HG03103 (cell line): ENCODE data around the gene SLC18B1.

Experiments used
- ATAC-seq: cut with Tn5 transposase; IDR thresholded peaks from one replicate; pipeline ENCODE4 v1.9.1; 2021; ENCODE audit warnings: low read depth; ENCODE audit not compliant: unreplicated experiment

Gene SLC18B1

GRCh38 chr6:132748446-132748845, 50.0 kb downstream of the SLC18B1 start:
- ATAC-seq = no peak

- ATAC-seq = no peak
These were observed 52.4 kb downstream of the SLC18B1 start for GRCh38 chr6:132746048-132746447.

- no peak for ATAC-seq
These were observed 55.9 kb downstream of the SLC18B1 start for GRCh38 chr6:132742495-132742894.

GRCh38 chr6:132741281-132741680, 57.2 kb downstream of the SLC18B1 start:
- no peak for ATAC-seq

- ATAC-seq = no peak
These were observed 62.2 kb downstream of the SLC18B1 start for GRCh38 chr6:132736239-132736638.

- ATAC-seq = no peak
These were observed 63.7 kb downstream of the SLC18B1 start for GRCh38 chr6:132734694-132735236.

GRCh38 chr6:132733814-132734213, 64.6 kb downstream of the SLC18B1 start:
- ATAC-seq = no peak

- ATAC-seq = no peak
These were observed 65.2 kb downstream of the SLC18B1 start for GRCh38 chr6:132733283-132733682.

- no peak for ATAC-seq
These were observed 67.4 kb downstream of the SLC18B1 start for GRCh38 chr6:132731086-132731485.

GRCh38 chr6:132730560-132730959, 67.9 kb downstream of the SLC18B1 start:
- ATAC-seq = no peak

- no peak for ATAC-seq
These were observed 69.8 kb downstream of the SLC18B1 start for GRCh38 chr6:132728616-132729015.

- no peak for ATAC-seq
These were observed 71.8 kb downstream of the SLC18B1 start for GRCh38 chr6:132726608-132726975.

- ATAC-seq = no peak
These were observed 72.4 kb downstream of the SLC18B1 start for GRCh38 chr6:132725947-132726607.

GRCh38 chr6:132725471-132725870, 73.0 kb downstream of the SLC18B1 start:
- ATAC-seq = no peak

GRCh38 chr6:132719736-132720448, 78.5 kb downstream of the SLC18B1 start:
- no peak for ATAC-seq
